Measurements from ENCODE around the gene PCDHB16.

PCDHB16 gene

GRCh38 chr5:141234109-141234667, 52.0 kb downstream of the PCDHB16 start:
- DNase-seq: no peak
